Fibroblast of mammary gland (primary cell): ENCODE results near the gene FLT1.

Experiments used
- DNase-seq: peaks from one replicate; pipeline ENCODE4 v3.0.0-alpha.2; 2010; ENCODE audit warnings: low read depth
- H3K4me3 ChIP-seq: 2 replicates; pipeline ENCODE4 v1.5.1; 2011; ENCODE audit warnings: low read depth, mild to moderate bottlenecking, low read length, moderate library complexity; ENCODE audit not compliant: control insufficient read depth
- CTCF ChIP-seq: conservative IDR thresholded peaks from 2 replicates; pipeline ENCODE4 v1.5.1; 2011; ENCODE audit warnings: low read depth, low read length, inconsistent platforms; ENCODE audit not compliant: control insufficient read depth, insufficient read depth

The FLT1 gene

GRCh38 chr13:28392896-28393505 lies 101.9 kb downstream of the FLT1 start:
- no peak overlapping the region for H3K4me3 ChIP-seq
- no peak for TF ChIP-seq CTCF
- peak; percentile 39 for DNase-seq

- no peak for DNase-seq
- H3K4me3 ChIP-seq = no peak overlapping the region
- TF ChIP-seq CTCF = no peak
Observed at GRCh38 chr13:28392428-28392827, 102.5 kb downstream of the FLT1 start.

GRCh38 chr13:28387740-28388501 lies 107.0 kb downstream of the FLT1 start:
- H3K4me3 ChIP-seq = no peak overlapping the region

GRCh38 chr13:28385362-28385761 lies 109.6 kb downstream of the FLT1 start:
- TF ChIP-seq CTCF = no peak
- no peak for DNase-seq

More at GRCh38 chr13:28387740-28388501, 107.0 kb downstream of the FLT1 start:
- DNase-seq = no peak
- TF ChIP-seq CTCF = no peak

GRCh38 chr13:28384789-28385188 lies 110.1 kb downstream of the FLT1 start:
- H3K4me3 ChIP-seq = no peak overlapping the region
- DNase-seq = no peak
- TF ChIP-seq CTCF = no peak

More at GRCh38 chr13:28385362-28385761, 109.6 kb downstream of the FLT1 start:
- H3K4me3 ChIP-seq = no peak overlapping the region

- no peak for TF ChIP-seq CTCF
- DNase-seq = no peak
- no peak overlapping the region for H3K4me3 ChIP-seq
Observed at GRCh38 chr13:28380319-28380718, 114.6 kb downstream of the FLT1 start.
